SK-N-SH (cell line): ENCODE results near the gene IKBKE. TPM values are rescaled to one million over a fixed set of nuclear protein-coding genes. Genes with fewer than 3 reads are reported as not detected.

Source experiments
- CTCF ChIA-PET: fragments of 300-600, 350-600 bp; formaldehyde crosslinking; extraction: SDS; loops from one replicate; lab custom pipeline; 2021; lab: Yijun Ruan, JAX
- POLR2A ChIA-PET: fragments of 350-600 bp; sonication (Branson Sonifier 250); formaldehyde crosslinking; extraction: SDS; loops from one replicate; lab custom pipeline; 2020; ENCODE audit warnings: antibody characterized with exemption, inconsistent platforms; lab: Yijun Ruan, JAX
- DNase-seq: peaks from one replicate; pipeline ENCODE4 v3.0.0; 2012
- H2AFZ ChIP-seq: fragments of 200-600 bp; sonication (generic); 2 replicates; pipeline ENCODE4 v1.8.1; 2016; ENCODE audit warnings: antibody characterized with exemption, mild to moderate bottlenecking, low read depth
- H3F3A ChIP-seq: fragments of 200-600 bp; sonication (generic); replicated peaks from 2 replicates; pipeline ENCODE3; 2016; ENCODE audit warnings: antibody characterized with exemption, mild to moderate bottlenecking; ENCODE audit not compliant: insufficient read depth
- H3K27ac ChIP-seq, 2 experiments: fragments of 200-500 bp in 1 of 2; fragments of 200-600 bp in 1 of 2; sonication (Bioruptor generic) in 1 of 2; sonication (generic), shearing (Covaris generic) in 1 of 2; 2 replicates each; pipeline versions ENCODE4 v1.5.1 to v1.6.1; 2014 to 2016; ENCODE audit warnings: low read depth in 2 of 2, inconsistent platforms in 1 of 2, low read length in 1 of 2, mild to moderate bottlenecking in 1 of 2, mixed read lengths in 1 of 2
- H3K27me3 ChIP-seq: fragments of 200-600 bp; sonication (generic), shearing (Covaris generic); 2 replicates; pipeline ENCODE4 v1.6.1; 2016; ENCODE audit warnings: mixed run types; ENCODE audit not compliant: insufficient read depth
- H3K36me3 ChIP-seq, 2 experiments: fragments of 200-500 bp in 1 of 2; fragments of 200-600 bp in 1 of 2; sonication (Bioruptor generic) in 1 of 2; sonication (generic) in 1 of 2; replicated peaks in 1 of 2; 2 replicates each; pipeline versions ENCODE3 to v1.5.1; 2014 to 2016; ENCODE audit warnings: low read length in 1 of 2, mild to moderate bottlenecking in 1 of 2; ENCODE audit not compliant: insufficient read depth in 2 of 2, control insufficient read depth in 1 of 2
- H3K4me1 ChIP-seq, 2 experiments: fragments of 200-500 bp in 1 of 2; fragments of 200-600 bp in 1 of 2; sonication (Bioruptor generic) in 1 of 2; sonication (generic), shearing (Covaris generic) in 1 of 2; 2 replicates each; pipeline versions ENCODE4 v1.5.1 to v1.6.1; 2014 to 2016; ENCODE audit warnings: low read depth in 1 of 2, low read length in 1 of 2, mixed run types in 1 of 2; ENCODE audit not compliant: insufficient read depth in 2 of 2, control insufficient read depth in 1 of 2
- H3K4me2 ChIP-seq: fragments of 200-600 bp; sonication (generic), shearing (Covaris generic); 2 replicates; pipeline ENCODE4 v1.6.1; 2017; ENCODE audit warnings: mixed run types
- H3K4me3 ChIP-seq, 2 experiments: fragments of 200-500 bp in 1 of 2; fragments of 200-600 bp in 1 of 2; sonication (Bioruptor generic) in 1 of 2; sonication (generic), shearing (Covaris generic) in 1 of 2; 2 replicates each; pipeline versions ENCODE4 v1.5.1 to v1.8.1; 2014 to 2016; ENCODE audit warnings: low read depth in 2 of 2, inconsistent platforms in 1 of 2, low read length in 1 of 2, mild to moderate bottlenecking in 1 of 2, mixed read lengths in 1 of 2, moderate library complexity in 1 of 2
- H3K79me2 ChIP-seq: fragments of 200-600 bp; sonication (generic); 2 replicates; pipeline ENCODE4 v1.8.1; 2017; ENCODE audit warnings: mild to moderate bottlenecking; ENCODE audit not compliant: insufficient read depth
- H3K9ac ChIP-seq: fragments of 200-600 bp; sonication (generic); 2 replicates; pipeline ENCODE4 v1.6.1; 2017; ENCODE audit warnings: mixed run types
- H3K9me2 ChIP-seq: fragments of 200-600 bp; sonication (generic); 2 replicates; pipeline ENCODE4 v1.6.1; 2017; ENCODE audit warnings: mixed run types
- H3K9me3 ChIP-seq: fragments of 200-600 bp; sonication (generic); 2 replicates; pipeline ENCODE4 v1.6.1; 2017; ENCODE audit warnings: mixed run types, mild to moderate bottlenecking, moderate library complexity
- H4K20me1 ChIP-seq: fragments of 200-600 bp; sonication (generic); 2 replicates; pipeline ENCODE4 v1.6.1; 2017; ENCODE audit warnings: mild to moderate bottlenecking, mixed run types; ENCODE audit not compliant: insufficient read depth
- CHD2 ChIP-seq: fragments of 150-350 bp; IDR thresholded peaks from 2 replicates; pipeline ENCODE4 v1.6.1; 2018; ENCODE audit warnings: low read length; ENCODE audit not compliant: partially characterized antibody
- FOXM1 ChIP-seq: IDR thresholded peaks from 2 replicates; pipeline ENCODE4 v1.4.0; 2012; ENCODE audit warnings: low read depth, mild to moderate bottlenecking
- GABPA ChIP-seq: IDR thresholded peaks from 2 replicates; pipeline ENCODE4 v1.4.0; 2012; ENCODE audit warnings: low read depth, mild to moderate bottlenecking
- GATA2 ChIP-seq: sonication (generic); formaldehyde crosslinking; IDR thresholded peaks from 2 replicates; pipeline ENCODE4 v1.5.0; 2020; ENCODE audit warnings: mild to moderate bottlenecking, missing genetic modification reagents
- NRF1 ChIP-seq: IDR thresholded peaks from 2 replicates; pipeline ENCODE4 v1.6.1; 2012; ENCODE audit warnings: low read depth, mild to moderate bottlenecking, low read length
- PBX3 ChIP-seq: IDR thresholded peaks from 2 replicates; pipeline ENCODE4; 2012
- TCF12 ChIP-seq: IDR thresholded peaks from 2 replicates; pipeline ENCODE4 v1.4.0; 2012
- whole genome bisulfite sequencing: methylation state at CpG from one replicate; pipeline ENCODE4 v1.1.6; 2017; ENCODE audit warnings: low lambda C conversion rate; 5-methylcytosine and 5-hydroxymethylcytosine counted together
- polyA plus RNA-seq, 3 experiments: library from polyadenylated mRNA; depleted of rRNA; stranded (reverse); fragments of >200 nt; gene quantifications; 2 replicates each; pipeline ENCODE4 v1.2.3, GENCODE V29; 2012
- TF ChIP-seq, protein P1 (sequence below): IDR thresholded peaks from 2 replicates; pipeline ENCODE4 v1.6.1; 2012; ENCODE audit warnings: mild to moderate bottlenecking, low read depth, low read length, moderate library complexity

Gene IKBKE
- polyA plus RNA-seq, 1 of the 3 experiments (the other 2 are of a cell fraction) = 14.5 TPM

DNA sequence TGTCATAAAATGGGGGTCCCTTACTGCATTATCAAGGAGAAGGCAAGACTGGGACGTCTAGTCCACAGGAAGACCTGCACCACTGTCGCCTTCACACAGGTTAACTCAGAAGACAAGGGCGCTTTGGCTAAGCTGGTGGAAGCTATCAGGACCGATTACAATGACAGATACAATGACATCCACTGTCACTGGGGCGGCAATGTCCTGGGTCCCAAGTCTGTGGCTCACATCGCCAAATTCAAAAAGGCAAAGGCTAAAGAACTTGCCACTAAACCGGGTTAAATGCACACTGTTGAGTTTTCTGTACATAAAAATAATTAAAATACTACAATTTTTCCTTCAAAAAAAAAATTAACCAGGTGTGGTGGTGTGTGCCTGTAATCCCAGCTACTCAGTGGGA lies 59.1 kb downstream of the IKBKE start:
- no peak overlapping the region for H3K27ac ChIP-seq
- 57% methylated on average over 6 of the region's 7 CpGs for WGBS
- POLR2A ChIA-PET = no interaction called here
- TF ChIP-seq FOXM1 (no peak), NRF1 (no peak), GABPA (no peak), GATA2 (no peak), CHD2 (no peak), PBX3 (no peak)
- TF ChIP-seq, protein P1, sequence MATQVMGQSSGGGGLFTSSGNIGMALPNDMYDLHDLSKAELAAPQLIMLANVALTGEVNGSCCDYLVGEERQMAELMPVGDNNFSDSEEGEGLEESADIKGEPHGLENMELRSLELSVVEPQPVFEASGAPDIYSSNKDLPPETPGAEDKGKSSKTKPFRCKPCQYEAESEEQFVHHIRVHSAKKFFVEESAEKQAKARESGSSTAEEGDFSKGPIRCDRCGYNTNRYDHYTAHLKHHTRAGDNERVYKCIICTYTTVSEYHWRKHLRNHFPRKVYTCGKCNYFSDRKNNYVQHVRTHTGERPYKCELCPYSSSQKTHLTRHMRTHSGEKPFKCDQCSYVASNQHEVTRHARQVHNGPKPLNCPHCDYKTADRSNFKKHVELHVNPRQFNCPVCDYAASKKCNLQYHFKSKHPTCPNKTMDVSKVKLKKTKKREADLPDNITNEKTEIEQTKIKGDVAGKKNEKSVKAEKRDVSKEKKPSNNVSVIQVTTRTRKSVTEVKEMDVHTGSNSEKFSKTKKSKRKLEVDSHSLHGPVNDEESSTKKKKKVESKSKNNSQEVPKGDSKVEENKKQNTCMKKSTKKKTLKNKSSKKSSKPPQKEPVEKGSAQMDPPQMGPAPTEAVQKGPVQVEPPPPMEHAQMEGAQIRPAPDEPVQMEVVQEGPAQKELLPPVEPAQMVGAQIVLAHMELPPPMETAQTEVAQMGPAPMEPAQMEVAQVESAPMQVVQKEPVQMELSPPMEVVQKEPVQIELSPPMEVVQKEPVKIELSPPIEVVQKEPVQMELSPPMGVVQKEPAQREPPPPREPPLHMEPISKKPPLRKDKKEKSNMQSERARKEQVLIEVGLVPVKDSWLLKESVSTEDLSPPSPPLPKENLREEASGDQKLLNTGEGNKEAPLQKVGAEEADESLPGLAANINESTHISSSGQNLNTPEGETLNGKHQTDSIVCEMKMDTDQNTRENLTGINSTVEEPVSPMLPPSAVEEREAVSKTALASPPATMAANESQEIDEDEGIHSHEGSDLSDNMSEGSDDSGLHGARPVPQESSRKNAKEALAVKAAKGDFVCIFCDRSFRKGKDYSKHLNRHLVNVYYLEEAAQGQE = no peak
- TF ChIP-seq, all 33 proteins: peak for 0
- Histone ChIP-seq H3K4me1 (peaks cover 0 to 7% of the 10 kb centered on the region in 2 experiments; a peak in 1 of 4 replicates), H3K4me3 (no peak overlapping the region), H3K9ac (no peak overlapping the region), H3K9me3 (no peaks in the 10 kb centered on the region), H2AFZ (no peak overlapping the region), H3K79me2 (no peaks in the 10 kb centered on the region), H3K4me2 (no peak overlapping the region), H4K20me1 (no peaks in the 10 kb centered on the region), H3K36me3 (no peaks in the 10 kb centered on the region), H3K27me3 (no peaks in the 10 kb centered on the region), H3K9me2 (no peaks in the 10 kb centered on the region), H3F3A (no peaks in the 10 kb centered on the region)
- CTCF ChIA-PET = interaction anchor here (1.3 to 1.6 kb wide), 2 partner anchors 15 to 50 kb away, joined by 3 to 7 read pairs; no protein-coding TSS in a partner anchor
- no peak for DNase-seq

DNA sequence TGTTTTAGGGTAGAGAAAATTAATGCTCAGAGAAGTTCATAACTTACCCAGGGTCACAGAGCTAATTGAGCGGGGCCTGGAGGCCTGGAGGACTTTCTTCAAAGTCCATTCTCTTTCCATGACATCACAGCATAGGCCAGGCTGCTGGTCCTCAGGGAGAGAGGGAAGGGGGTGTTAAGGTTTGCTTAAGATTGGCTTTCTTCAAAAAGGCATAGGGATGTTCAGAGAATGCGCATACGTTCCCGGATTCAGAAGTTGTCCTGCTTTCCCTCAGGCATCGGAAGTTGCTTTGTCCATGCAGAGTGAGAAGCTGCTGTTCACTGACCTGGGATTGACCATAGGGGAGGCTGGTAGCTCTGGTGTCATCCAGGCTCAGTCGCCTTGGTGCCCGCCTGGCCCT lies 62.1 kb downstream of the IKBKE start:
- no peaks in the 10 kb centered on the region for H3K9me3 ChIP-seq
- WGBS = 97% methylated on average over 7 of the region's 7 CpGs
- no peaks in the 10 kb centered on the region for H3K27me3 ChIP-seq
- no peak overlapping the region for H3K4me2 ChIP-seq
- no peak overlapping the region for H3K9ac ChIP-seq
- no peaks in the 10 kb centered on the region for H3K9me2 ChIP-seq
- H3F3A ChIP-seq = no peaks in the 10 kb centered on the region
- no peak overlapping the region for H2AFZ ChIP-seq
- H3K27ac ChIP-seq = no peak overlapping the region
- H3K4me1 ChIP-seq = peaks cover 0 to 11% of the 10 kb centered on the region in 2 experiments; a peak in 1 of 4 replicates
- ChIA-PET CTCF (interaction anchor here (0.6 to 17.3 kb wide), 6 partner anchors 13 to 53 kb away, joined by 3 to 241 read pairs (median 4); no protein-coding TSS in a partner anchor), POLR2A (no interaction called here)
- H3K4me3 ChIP-seq = no peak overlapping the region
- TF ChIP-seq TCF12 = no peak
- TF ChIP-seq GATA2 = no peak
- H3K36me3 ChIP-seq = no peaks in the 10 kb centered on the region
- H4K20me1 ChIP-seq = no peaks in the 10 kb centered on the region
- no peak for DNase-seq
- no peaks in the 10 kb centered on the region for H3K79me2 ChIP-seq
